Panc1 (cell line): ENCODE results near the gene IQSEC1. TPM values are rescaled to one million over a fixed set of nuclear protein-coding genes. Genes with fewer than 3 reads are reported as not detected.

Source experiments
- ATAC-seq: fragments of 200-7000 bp; cut with Tn5 transposase; 2 replicates; pipeline ENCODE4 v1.9.1; 2020; ENCODE audit warnings: mild to moderate bottlenecking, moderate library complexity
- BruUV-seq: library from RNA; stranded (reverse); fragments of 400-500 nt; replicated peaks from 2 replicates; lab custom pipeline; 2021; lab: Mats Ljungman, UMichigan
- CTCF ChIA-PET: fragments of 300-600 bp; sonication (Branson Sonifier 250); formaldehyde crosslinking; loops from one replicate; lab custom pipeline; 2022; ENCODE audit warnings: antibody characterized with exemption; lab: Charles Lee
- POLR2A ChIA-PET: fragments of 300-600 bp; sonication (Branson Sonifier 250); formaldehyde crosslinking; loops from one replicate; lab custom pipeline; 2022; ENCODE audit warnings: antibody characterized with exemption; lab: Charles Lee
- DNase-seq: peaks from one replicate; pipeline ENCODE4 v3.0.0-alpha.2; 2010; ENCODE audit warnings: low read depth, low spot score
- H3K27ac ChIP-seq: 2 replicates; pipeline ENCODE4 v1.5.1; 2011; ENCODE audit warnings: mild to moderate bottlenecking, low read length, inconsistent platforms
- H3K27me3 ChIP-seq: fragments of 200-500 bp; sonication (Bioruptor generic); 2 replicates; pipeline ENCODE4 v1.6.0; 2014; ENCODE audit warnings: low read length, inconsistent platforms; ENCODE audit not compliant: control insufficient read depth, insufficient read depth
- H3K36me3 ChIP-seq: fragments of 200-500 bp; sonication (Bioruptor generic); 2 replicates; pipeline ENCODE4 v1.5.1; 2014; ENCODE audit warnings: inconsistent platforms, mild to moderate bottlenecking, low read length, moderate library complexity; ENCODE audit not compliant: control insufficient read depth, insufficient read depth
- H3K4me1 ChIP-seq: 2 replicates; pipeline ENCODE4 v1.5.1; 2011; ENCODE audit warnings: inconsistent platforms, mild to moderate bottlenecking, low read length, moderate library complexity; ENCODE audit not compliant: control insufficient read depth, insufficient read depth
- H3K4me3 ChIP-seq, 2 experiments: 2 replicates each; pipeline ENCODE4 v1.5.1; 2011 to 2012; ENCODE audit warnings: low read depth in 2 of 2, low read length in 2 of 2, mild to moderate bottlenecking in 2 of 2, inconsistent platforms in 1 of 2, moderate library complexity in 1 of 2
- H3K9me3 ChIP-seq: fragments of 200-500 bp; sonication (Bioruptor generic); 2 replicates; pipeline ENCODE4 v1.5.1; 2014; ENCODE audit warnings: low read depth, mild to moderate bottlenecking, inconsistent platforms, low read length, moderate library complexity; ENCODE audit not compliant: control insufficient read depth, insufficient read depth
- CTCF ChIP-seq: fragments of 450-650 bp; IDR thresholded peaks from 2 replicates; pipeline ENCODE4 v1.5.1; 2017; ENCODE audit warnings: mild to moderate bottlenecking
- POLR2AphosphoS5 ChIP-seq: IDR thresholded peaks from 2 replicates; pipeline ENCODE4 v1.6.1; 2012; ENCODE audit warnings: mild to moderate bottlenecking, low read depth, low read length, moderate library complexity
- SIN3A ChIP-seq: IDR thresholded peaks from 2 replicates; pipeline ENCODE4 v1.6.1; 2012; ENCODE audit warnings: low read depth, mild to moderate bottlenecking, low read length, moderate library complexity, borderline replicate concordance; ENCODE audit not compliant: insufficient read depth
- TCF7L2 ChIP-seq: IDR thresholded peaks from 2 replicates; pipeline ENCODE4 v1.6.1; 2011; ENCODE audit warnings: mild to moderate bottlenecking, low read depth, low read length, inconsistent platforms
- in situ Hi-C: cut with HindIII; loops from 2 replicates; pipeline ENCODE4 v1.10.0; 2016; ENCODE audit warnings: low sequenced_read_pairs, low pct_unique_long_range_greater_than_20kb
- intact Hi-C: fragments of 100-400 bp; cut with micrococcal nuclease; formaldehyde crosslinking; loops from one replicate; pipeline ENCODE4 v1.10.0; 2022; ENCODE audit not compliant: unreplicated experiment
- total RNA-seq: library from RNA; stranded (reverse); gene quantifications from one replicate; pipeline ENCODE4 v1.2.1, GENCODE V29; 2021; ENCODE audit not compliant: unreplicated experiment
- TF ChIP-seq, protein P1 (sequence below), 2 experiments: IDR thresholded peaks; 2 replicates each; pipeline ENCODE4 v1.6.1; 2011 to 2012; ENCODE audit warnings: low read depth in 2 of 2, control low read depth in 1 of 2, low read length in 1 of 2, mild to moderate bottlenecking in 1 of 2, moderate library complexity in 1 of 2; ENCODE audit not compliant: insufficient read depth in 1 of 2

The IQSEC1 gene
- total RNA-seq, 1 experiment from 2014 or later: 28.4 TPM

- POLR2A ChIA-PET: no interaction called here
- no peaks in the 10 kb centered on the region for H3K9me3 ChIP-seq
- H3K36me3 ChIP-seq: no peaks in the 10 kb centered on the region
- H3K27me3 ChIP-seq: no peaks in the 10 kb centered on the region
- BruUV-seq: no TSS peak
- intact Hi-C loops (no loop called here), in situ Hi-C loops (no loop called here)
- H3K4me3 ChIP-seq: no peak overlapping the region
- no peak overlapping the region for H3K27ac ChIP-seq
- CTCF ChIA-PET: no interaction called here
- ATAC-seq (no peak), DNase-seq (no peak)
- H3K4me1 ChIP-seq: no peaks in the 10 kb centered on the region; the same call in 1 of the 2 replicates
- TF ChIP-seq SIN3A (no peak), POLR2AphosphoS5 (no peak), CTCF (no peak), TCF7L2 (no peak)
- TF ChIP-seq, protein P1, sequence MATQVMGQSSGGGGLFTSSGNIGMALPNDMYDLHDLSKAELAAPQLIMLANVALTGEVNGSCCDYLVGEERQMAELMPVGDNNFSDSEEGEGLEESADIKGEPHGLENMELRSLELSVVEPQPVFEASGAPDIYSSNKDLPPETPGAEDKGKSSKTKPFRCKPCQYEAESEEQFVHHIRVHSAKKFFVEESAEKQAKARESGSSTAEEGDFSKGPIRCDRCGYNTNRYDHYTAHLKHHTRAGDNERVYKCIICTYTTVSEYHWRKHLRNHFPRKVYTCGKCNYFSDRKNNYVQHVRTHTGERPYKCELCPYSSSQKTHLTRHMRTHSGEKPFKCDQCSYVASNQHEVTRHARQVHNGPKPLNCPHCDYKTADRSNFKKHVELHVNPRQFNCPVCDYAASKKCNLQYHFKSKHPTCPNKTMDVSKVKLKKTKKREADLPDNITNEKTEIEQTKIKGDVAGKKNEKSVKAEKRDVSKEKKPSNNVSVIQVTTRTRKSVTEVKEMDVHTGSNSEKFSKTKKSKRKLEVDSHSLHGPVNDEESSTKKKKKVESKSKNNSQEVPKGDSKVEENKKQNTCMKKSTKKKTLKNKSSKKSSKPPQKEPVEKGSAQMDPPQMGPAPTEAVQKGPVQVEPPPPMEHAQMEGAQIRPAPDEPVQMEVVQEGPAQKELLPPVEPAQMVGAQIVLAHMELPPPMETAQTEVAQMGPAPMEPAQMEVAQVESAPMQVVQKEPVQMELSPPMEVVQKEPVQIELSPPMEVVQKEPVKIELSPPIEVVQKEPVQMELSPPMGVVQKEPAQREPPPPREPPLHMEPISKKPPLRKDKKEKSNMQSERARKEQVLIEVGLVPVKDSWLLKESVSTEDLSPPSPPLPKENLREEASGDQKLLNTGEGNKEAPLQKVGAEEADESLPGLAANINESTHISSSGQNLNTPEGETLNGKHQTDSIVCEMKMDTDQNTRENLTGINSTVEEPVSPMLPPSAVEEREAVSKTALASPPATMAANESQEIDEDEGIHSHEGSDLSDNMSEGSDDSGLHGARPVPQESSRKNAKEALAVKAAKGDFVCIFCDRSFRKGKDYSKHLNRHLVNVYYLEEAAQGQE (IDR thresholded peaks at IDR 0.05; ENCODE audit: insufficient read depth in 1 of 2, low read depth in 2 of 2, low read length in 1 of 2): no peak
These were observed 59.7 kb downstream of the IQSEC1 start for GRCh38 chr3:13013566-13013965.

- CTCF ChIA-PET: no interaction called here
- no TSS peak for BruUV-seq
These were observed 60.1 kb downstream of the IQSEC1 start for GRCh38 chr3:13013151-13013561.

More at GRCh38 chr3:13013151-13013561, 60.1 kb downstream of the IQSEC1 start:
- H3K27ac ChIP-seq: no peak overlapping the region
- H3K27me3 ChIP-seq: no peaks in the 10 kb centered on the region
- H3K9me3 ChIP-seq: no peaks in the 10 kb centered on the region
- intact Hi-C loops: no loop called here
- H3K4me1 ChIP-seq: no peaks in the 10 kb centered on the region; the same call in 1 of the 2 replicates
- POLR2A ChIA-PET: no interaction called here
- H3K36me3 ChIP-seq: no peaks in the 10 kb centered on the region
- H3K4me3 ChIP-seq: no peak overlapping the region
- ATAC-seq (no peak), DNase-seq (no peak)
- TF ChIP-seq TCF7L2: no peak
- TF ChIP-seq, protein P1 (IDR thresholded peaks at IDR 0.05; ENCODE audit: insufficient read depth in 1 of 2, low read depth in 2 of 2, low read length in 1 of 2): no peak
- no peak for TF ChIP-seq POLR2AphosphoS5
- no peak for TF ChIP-seq CTCF
- no peak for TF ChIP-seq SIN3A
- in situ Hi-C loops: no loop called here
